Globus pallidus (tissue), 1 donor: ENCODE results near the gene DMTF1.
"Not testable (repeated sequence)": the region's sequence is repeated elsewhere in the genome, so short reads cannot be mapped to it uniquely, and the experiment has no call there.

Experiments used
- DNase-seq: peaks from one replicate; pipeline ENCODE4 v3.0.0-alpha.2; 2015; ENCODE audit warnings: low spot score

The DMTF1 gene

GRCh38 chr7:87199700-87200450, 47.6 kb downstream of the DMTF1 start:
- DNase-seq = no peak

GRCh38 chr7:87202208-87202607, 50.0 kb downstream of the DMTF1 start:
- DNase-seq = peak; percentile 20

GRCh38 chr7:87202705-87203104, 50.5 kb downstream of the DMTF1 start:
- DNase-seq = no peak

GRCh38 chr7:87203929-87204328, 51.7 kb downstream of the DMTF1 start:
- DNase-seq = not testable (repeated sequence)

- no peak for DNase-seq
These were observed 52.7 kb downstream of the DMTF1 start for GRCh38 chr7:87204933-87205332.

- not testable (repeated sequence) for DNase-seq
These were observed 53.4 kb downstream of the DMTF1 start for GRCh38 chr7:87205701-87206100.

- no peak for DNase-seq
These were observed 54.1 kb downstream of the DMTF1 start for GRCh38 chr7:87206361-87206760.

- no peak for DNase-seq
These were observed 57.2 kb downstream of the DMTF1 start for GRCh38 chr7:87209295-87209924.

- no peak for DNase-seq
These were observed 58.3 kb downstream of the DMTF1 start for GRCh38 chr7:87210506-87210905.

- no peak for DNase-seq
These were observed 60.2 kb downstream of the DMTF1 start for GRCh38 chr7:87212498-87212897.

DNA sequence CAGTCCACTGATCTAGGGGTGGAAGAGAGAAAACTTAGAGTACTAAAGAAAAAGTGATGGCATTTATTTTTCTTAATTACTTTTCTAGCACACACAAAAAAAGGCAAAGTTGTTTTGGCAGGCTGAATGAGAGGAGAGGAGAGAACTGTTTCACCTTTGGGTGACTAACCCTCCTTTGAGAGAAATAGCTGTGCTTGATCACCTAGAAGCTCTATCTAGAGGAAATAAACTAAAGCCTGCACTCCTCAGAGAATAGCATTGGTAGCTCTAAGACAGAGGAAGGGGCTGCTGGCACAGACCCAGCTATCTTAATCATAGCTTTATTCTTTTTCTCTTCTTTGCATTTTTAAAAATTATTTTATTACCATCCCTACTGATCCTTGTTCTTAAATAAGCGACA, 61.0 kb downstream of the DMTF1 start:
- no peak for DNase-seq

DNA sequence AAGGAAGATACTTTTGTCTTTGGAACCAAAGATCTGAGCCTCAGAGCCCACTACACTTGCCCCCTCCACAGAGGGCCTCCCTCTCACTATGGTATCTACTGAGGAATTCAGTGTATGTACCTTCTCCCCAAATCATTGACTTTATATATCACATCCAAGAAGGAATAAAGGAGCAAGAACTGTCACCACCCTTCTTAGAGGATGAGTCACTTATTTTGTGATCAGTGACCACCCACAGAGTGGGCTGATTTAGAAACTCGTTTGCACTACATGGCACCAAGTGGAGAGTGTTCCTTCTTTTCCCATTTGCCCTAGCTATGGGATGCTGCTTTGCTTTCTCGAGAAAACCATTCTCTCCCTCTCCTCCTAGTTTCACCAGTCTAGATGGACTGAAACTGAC, 61.6 kb downstream of the DMTF1 start:
- DNase-seq = no peak

DNA sequence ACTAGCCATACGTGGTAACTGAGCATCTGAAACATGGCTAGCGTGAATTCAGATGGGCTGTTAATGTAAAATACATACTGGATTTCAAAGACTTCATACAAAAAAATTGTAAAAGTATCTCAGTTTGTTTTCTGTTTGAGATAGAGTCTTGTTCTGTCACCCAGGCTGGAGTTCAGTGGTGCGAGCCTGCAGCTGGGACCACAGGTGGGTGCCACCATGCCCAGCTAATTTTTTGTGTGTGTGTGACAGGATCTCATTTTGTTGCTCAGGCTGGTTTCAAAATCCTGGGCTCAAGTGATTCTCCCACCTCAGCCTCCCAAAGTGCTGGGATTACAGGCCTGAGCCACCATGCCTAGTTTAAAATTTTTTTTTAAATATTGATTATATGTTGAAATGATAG, 62.8 kb downstream of the DMTF1 start:
- no peak for DNase-seq

DNA sequence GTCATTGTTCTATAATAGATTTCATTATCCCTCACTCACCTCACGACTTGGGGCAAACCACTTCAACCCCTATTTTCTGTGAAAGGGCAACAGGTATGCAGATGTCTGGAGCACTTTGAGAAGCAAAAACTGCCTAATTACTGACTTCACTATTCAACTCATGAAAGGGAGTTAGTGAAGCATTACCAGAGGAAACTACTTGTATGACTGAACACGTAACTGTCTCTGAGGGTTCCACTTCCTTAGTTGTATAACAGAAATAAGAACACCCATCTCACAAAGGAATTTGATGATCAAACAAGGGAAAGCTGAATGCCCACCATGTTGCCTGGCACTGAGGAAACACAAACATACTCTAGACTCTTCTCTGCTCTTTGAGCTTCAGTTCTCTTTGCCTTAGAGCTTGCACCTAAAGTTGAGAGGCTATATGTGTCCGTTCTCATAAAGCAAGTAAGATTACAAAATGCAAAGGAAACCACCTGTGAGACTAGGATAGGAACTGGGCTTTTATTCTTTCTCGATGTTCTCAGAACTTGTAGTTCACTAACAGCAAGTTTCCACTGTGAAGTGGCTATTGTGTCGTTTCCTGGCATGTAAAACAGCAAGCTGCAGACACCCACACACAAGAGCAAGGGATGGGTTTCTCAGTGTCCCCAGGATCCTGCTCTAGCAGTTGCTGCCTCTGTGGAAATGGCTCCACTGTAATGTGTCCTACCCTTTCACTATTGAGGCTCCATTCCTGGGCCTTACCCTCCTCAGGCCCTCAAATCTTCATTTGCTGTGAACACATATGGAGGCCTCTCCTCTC, 64.7 kb downstream of the DMTF1 start:
- peak; percentile 28 for DNase-seq

DNA sequence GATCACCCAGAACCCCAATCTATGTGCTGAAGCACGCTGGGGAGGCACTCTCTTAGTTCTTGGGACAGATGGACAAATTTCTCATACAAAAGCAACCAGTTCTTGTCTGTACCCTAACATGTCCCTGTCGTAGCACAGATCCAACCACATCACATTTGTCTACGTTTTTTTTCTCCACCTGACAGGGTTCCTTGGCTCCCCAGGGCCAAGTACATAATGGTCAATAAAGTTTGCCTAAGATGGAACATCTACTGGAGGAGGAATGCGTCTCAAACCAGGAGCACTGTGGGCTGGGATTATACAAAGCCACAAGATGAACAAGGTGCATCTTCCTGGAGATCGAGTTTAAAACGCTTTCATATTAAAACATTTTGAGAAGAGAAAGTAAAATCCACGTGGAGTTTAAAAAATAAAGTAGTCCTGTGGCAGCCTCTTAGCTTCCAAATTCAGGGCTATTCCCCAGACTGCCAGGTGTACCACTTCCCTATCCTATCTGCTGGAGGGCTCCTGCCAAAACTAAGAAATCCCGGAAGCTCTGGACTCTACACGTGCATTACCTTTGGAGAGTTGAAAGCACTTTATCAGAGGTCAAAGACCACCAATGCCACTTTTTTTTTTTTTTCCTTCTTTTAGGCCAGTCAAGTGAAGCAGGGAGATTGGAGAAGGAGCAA, 65.9 kb downstream of the DMTF1 start:
- DNase-seq = no peak

DNA sequence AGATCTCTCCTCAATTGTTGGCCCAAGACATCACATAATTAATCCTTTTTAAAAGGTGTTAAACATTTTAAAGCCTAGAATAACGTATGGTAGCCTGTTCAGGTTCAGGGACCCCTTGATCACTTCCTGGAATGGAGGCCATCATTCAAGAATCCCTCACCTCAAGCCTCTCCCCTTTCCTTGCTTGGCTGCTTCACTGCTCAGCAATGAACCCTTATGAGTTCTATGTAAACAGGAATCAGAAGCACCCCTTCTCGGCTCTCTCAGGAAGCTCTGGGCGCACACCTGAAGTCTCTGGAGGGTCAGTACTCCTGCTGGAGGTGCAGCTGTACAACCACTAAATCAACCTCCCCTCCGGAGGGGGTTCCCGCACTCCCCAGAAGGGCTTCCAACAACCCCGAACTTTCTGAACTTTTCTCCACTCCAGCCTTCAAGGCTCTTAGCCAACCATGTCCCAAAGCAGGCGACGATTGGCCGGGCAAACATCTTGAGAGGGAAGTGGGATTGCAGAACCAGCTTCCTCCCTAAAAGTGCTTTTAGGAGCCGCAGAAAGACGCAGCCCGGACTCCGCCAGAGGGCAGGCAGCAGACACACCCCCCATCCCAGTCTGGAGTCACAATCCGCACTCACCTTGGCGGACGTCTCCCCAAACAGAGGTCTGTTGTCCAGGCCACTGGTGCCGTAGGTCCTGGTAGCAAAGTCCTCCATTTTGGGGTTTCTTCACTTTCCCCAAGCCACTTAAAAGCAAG, 66.7 kb downstream of the DMTF1 start:
- peak; percentile 53 for DNase-seq

- DNase-seq = peak; percentile 66
These were observed 67.3 kb downstream of the DMTF1 start, which contains the start of gene TMEM243 for GRCh38 chr7:87219545-87220025. TMEM243 (minus strand) TSS chr7:87219732; CDS start chr7:87219503, 229 bp downstream.

DNA sequence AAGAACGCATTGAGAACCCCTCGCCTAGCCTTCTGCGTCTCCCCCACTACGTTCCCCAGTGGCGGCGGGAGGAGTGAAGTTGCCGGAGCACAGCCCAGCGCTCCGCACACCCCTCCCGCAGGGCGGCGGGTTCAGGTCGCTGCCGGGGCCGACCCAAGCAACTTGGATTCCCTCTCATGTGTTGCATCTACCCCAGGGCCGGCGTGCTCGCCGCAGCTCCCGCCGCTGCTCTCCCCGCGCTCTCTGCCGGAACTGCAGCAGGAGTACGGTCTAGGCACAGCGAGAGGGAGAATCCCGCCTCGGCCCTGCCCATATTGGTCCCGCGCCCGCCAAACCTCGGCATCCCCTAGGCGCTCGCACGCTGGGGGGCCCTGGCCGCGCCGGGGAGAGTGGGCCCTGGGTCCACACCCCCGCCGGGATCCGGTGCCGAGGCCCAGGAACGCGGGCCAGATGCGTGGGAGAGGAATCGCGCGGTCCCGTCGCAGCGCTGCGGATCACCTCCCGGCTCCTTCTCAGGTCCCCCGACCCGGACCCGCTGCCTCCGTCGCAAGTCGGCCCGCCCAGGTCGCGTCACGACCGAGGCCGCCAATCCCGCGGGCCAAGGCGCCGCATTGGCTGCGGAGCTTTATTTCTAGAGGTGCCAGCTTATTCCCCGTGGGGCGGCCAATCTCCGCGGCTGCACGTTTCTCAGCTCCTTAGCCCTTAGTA, 67.9 kb downstream of the DMTF1 start:
- peak; percentile 64 for DNase-seq

GRCh38 chr7:87220734-87221215, 68.5 kb downstream of the DMTF1 start:
- DNase-seq = peak; percentile 49

- no peak for DNase-seq
These were observed 71.4 kb downstream of the DMTF1 start for GRCh38 chr7:87223666-87224065.
